BJ (cell line): ENCODE measurements around the gene BAZ2B. TPM values are rescaled to one million over a fixed set of nuclear protein-coding genes. Genes with fewer than 3 reads are reported as not detected.

Experiments
- CTCF ChIA-PET: fragments of 350-600 bp; formaldehyde crosslinking; extraction: SDS; loops from one replicate; lab custom pipeline; 2021; ENCODE audit warnings: antibody characterized with exemption, inconsistent platforms; lab: Yijun Ruan, JAX
- POLR2A ChIA-PET: fragments of 300-600 bp; sonication (Branson Sonifier 250); formaldehyde crosslinking; extraction: SDS; loops from one replicate; lab custom pipeline; 2021; ENCODE audit warnings: antibody characterized with exemption; lab: Charles Lee
- DNase-seq: peaks from one replicate; pipeline ENCODE4 v3.0.0-alpha.2; 2011; ENCODE audit warnings: low read depth
- H3K27me3 ChIP-seq: 2 replicates; pipeline ENCODE4 v1.6.0; 2011; ENCODE audit warnings: low read length; ENCODE audit not compliant: control insufficient read depth, insufficient read depth
- H3K36me3 ChIP-seq: 2 replicates; pipeline ENCODE4 v1.5.1; 2011; ENCODE audit warnings: low read length; ENCODE audit not compliant: control insufficient read depth, insufficient read depth
- H3K4me3 ChIP-seq: 2 replicates; pipeline ENCODE4 v1.5.1; 2011; ENCODE audit warnings: low read depth, mild to moderate bottlenecking, control low read depth, low read length
- polyA plus RNA-seq: library from polyadenylated mRNA; depleted of rRNA; stranded (reverse); fragments of >200 nt; gene quantifications from 2 replicates; pipeline ENCODE4 v1.2.3, GENCODE V29; 2011
- TF ChIP-seq, protein P1 (sequence below): IDR thresholded peaks from 2 replicates; pipeline ENCODE4 v1.5.1; 2011; ENCODE audit warnings: low read depth, mild to moderate bottlenecking, control low read depth, inconsistent platforms, low read length, moderate library complexity; ENCODE audit not compliant: insufficient read depth

The BAZ2B gene
- polyA plus RNA-seq, 1 experiment: 16.0 TPM

DNA sequence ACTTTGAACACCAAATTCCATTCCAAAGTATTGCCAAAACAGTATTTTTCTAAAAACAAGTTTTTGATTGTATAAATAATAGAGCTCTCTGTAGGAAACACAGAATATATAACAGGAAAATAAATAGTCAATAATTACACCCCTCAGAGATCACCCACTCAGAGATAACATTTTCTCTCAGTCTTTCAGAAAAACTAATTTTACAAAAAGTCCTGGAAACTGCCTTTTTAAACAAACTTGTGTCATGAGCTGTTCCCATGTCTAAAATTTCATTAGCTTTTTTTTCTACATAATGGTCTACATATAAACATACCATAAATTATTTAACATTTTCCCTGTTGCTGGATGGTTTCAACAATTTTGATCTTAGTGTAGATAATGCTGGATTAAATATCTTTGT lies 328.6 kb downstream of the BAZ2B start:
- H3K4me3 ChIP-seq: no peak overlapping the region

DNA sequence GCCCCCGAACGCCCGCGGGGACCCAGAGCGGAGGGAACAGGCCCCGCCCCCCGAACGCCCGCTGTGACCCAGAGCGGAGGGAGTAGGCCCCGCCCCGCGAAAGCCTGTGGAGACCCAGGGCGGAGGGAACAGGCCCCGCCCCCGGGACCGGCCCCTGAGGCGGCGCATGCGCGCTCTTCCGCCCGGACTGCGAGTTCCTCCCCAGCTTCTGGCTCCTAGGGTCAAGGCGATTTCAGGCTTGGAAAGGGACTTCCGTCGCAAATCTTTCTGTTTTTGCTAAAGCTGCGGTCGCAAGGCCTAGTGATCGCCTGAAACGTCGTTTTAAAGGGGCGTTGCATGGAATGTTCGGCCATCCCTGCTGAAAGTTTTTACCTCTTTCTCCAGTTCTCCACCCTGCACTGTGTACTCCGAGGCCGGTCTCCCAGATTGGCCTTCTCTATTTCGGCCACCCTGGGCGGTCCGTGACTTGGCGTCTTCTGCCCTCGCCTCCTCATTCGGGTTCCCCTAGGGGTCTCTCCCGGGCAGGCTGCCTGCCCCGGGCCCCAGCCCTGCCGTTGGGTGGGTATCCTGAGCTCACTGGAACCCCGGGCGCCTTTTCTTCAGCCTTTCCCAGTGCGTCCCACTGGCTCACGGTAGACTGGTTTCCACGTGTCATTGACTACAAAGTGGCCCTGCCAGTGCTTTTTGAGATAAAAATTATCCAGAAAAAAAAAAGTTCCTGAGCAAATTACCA lies 329.5 kb downstream of the BAZ2B start:
- DNase-seq: peak; percentile 62
- POLR2A ChIA-PET: no interaction called here
- CTCF ChIA-PET: interaction anchor here (1.3 kb wide), 1 partner anchor 11 kb away, joined by 6 read pairs; no protein-coding TSS in a partner anchor
- Histone ChIP-seq H3K36me3 (no peaks in the 10 kb centered on the region), H3K4me3 (peak overlapping the region; percentile 76), H3K27me3 (no peaks in the 10 kb centered on the region)
- TF ChIP-seq, protein P1, sequence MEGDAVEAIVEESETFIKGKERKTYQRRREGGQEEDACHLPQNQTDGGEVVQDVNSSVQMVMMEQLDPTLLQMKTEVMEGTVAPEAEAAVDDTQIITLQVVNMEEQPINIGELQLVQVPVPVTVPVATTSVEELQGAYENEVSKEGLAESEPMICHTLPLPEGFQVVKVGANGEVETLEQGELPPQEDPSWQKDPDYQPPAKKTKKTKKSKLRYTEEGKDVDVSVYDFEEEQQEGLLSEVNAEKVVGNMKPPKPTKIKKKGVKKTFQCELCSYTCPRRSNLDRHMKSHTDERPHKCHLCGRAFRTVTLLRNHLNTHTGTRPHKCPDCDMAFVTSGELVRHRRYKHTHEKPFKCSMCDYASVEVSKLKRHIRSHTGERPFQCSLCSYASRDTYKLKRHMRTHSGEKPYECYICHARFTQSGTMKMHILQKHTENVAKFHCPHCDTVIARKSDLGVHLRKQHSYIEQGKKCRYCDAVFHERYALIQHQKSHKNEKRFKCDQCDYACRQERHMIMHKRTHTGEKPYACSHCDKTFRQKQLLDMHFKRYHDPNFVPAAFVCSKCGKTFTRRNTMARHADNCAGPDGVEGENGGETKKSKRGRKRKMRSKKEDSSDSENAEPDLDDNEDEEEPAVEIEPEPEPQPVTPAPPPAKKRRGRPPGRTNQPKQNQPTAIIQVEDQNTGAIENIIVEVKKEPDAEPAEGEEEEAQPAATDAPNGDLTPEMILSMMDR: no peak

More for the DNA sequence above, 328.6 kb downstream of the BAZ2B start:
- Histone ChIP-seq H3K27me3 (peaks cover 1% of the 10 kb centered on the region; the same call in 1 of the 2 replicates), H3K36me3 (no peaks in the 10 kb centered on the region)
- ChIA-PET CTCF (interaction anchor here (1.3 kb wide), 1 partner anchor 10 kb away, joined by 6 read pairs; no protein-coding TSS in a partner anchor), POLR2A (no interaction called here)
- TF ChIP-seq, protein P1: no peak
- no peak for DNase-seq

DNA sequence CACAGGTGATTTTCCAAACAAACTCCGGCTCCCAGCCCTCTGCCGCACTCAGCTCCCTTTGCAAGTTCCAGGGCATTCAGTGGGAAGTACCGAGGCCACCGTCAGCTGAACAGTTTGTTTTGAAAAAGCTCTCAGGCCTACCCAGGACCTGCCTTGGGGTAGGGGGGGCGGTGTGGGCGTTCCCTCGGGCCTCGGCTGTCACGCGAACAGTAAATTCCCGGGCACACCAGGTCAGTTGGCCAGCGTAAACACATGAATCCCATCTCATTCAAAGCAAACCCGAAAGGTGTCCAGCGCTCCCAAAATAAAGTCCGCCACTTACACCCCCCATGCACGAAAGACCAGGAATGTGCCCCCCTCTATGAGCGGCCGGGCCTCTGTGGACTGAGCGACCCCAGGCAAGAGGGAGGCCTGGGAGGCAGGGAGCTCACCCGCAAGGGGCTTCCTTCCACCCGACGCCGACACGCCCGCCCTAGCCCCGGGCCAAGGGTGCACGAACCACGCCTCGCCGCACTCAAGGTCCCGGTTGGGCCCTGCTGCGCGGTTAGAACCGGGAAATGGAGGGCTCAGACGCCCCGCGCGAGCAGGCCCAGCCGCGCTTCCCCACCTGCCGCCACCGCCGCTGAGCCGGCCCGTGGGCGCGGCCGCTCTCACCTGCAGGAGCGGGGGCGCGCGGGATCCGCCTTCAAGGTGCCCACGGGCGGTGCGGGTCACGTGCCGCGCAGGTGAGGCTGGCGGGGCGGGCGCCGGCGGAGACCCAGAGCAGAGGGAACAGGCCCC lies 330.2 kb downstream of the BAZ2B start, which contains the start of gene WDSUB1:
WDSUB1 (minus strand) TSS at position 775 of the 780 bp plus-strand sequence. CDS start 3,634 bp downstream, outside the sequence.
- DNase-seq: peak; percentile 16
- ChIA-PET CTCF (no interaction called here), POLR2A (no interaction called here)
- H3K36me3 ChIP-seq: no peaks in the 10 kb centered on the region
- H3K27me3 ChIP-seq: no peaks in the 10 kb centered on the region
- TF ChIP-seq, protein P1: no peak
- H3K4me3 ChIP-seq: peak within 1 kb of the TSS; percentile 76

DNA sequence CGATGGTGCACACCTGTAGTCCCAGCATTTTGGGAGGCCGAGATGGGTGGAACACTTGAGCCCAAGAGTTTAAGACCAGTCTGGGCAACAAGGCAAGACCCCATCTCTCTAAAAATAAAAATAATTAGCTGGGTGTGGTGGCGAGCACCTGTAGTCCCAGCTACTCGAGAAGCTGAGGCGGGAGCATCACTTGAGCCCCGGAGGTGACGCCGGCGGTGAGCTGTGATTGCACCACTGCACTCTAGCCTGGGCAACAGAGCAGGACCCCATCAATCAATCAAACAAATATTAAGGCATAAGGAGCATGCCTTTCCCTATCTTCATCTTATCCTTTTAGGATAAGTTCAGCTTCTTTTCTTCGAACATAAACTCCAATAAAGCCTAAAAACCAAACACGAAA lies 330.9 kb downstream of the BAZ2B start:
- ChIA-PET POLR2A (no interaction called here), CTCF (interaction anchor here (0.5 kb wide), 1 partner anchor 199 kb away, joined by 3 read pairs; no protein-coding TSS in a partner anchor)
- TF ChIP-seq, protein P1: no peak
- no peaks in the 10 kb centered on the region for H3K27me3 ChIP-seq
- H3K4me3 ChIP-seq: peak overlapping the region; percentile 76
- no peaks in the 10 kb centered on the region for H3K36me3 ChIP-seq
- no peak for DNase-seq

DNA sequence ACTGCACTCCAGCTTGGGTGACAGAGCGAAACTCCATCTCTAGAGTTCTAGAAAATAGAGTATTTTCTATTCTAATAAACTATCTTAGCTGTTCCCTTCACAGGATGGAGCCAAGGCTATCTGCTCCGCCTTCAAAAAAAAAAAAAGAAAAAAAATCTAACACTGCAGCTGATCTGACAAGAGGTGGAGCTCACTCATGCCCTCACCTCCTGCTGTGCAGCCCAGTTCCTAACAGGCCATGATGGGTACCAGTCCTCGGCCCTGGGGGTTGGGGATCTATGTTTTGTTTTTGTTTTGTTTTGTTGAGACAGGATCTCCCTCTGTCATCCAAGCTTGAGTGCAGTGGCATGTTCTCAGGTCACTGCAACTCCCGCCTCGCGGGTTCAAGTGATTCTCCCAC lies 332.8 kb downstream of the BAZ2B start:
- DNase-seq: no peak
- Histone ChIP-seq H3K36me3 (no peaks in the 10 kb centered on the region), H3K27me3 (no peaks in the 10 kb centered on the region), H3K4me3 (no peak overlapping the region)
- ChIA-PET POLR2A (no interaction called here), CTCF (no interaction called here)
- TF ChIP-seq, protein P1: no peak
